ENCODE results near the gene FOS.

GRCh38 chr14:75318353-75318752 lies 39.7 kb downstream of the FOS start:
- TF ChIP-seq POLR2A (IDR thresholded peaks at IDR 0.05; ENCODE audit: low read length) (no peak), GATA1 (IDR thresholded peaks at IDR 0.05; ENCODE audit: low read depth, low read length) (no peak)

All from erythroblast (primary cell).